MM.1S (cell line): Measurements from ENCODE around the gene DCTN4.

ENCODE experiments used
- DNase-seq: peaks from one replicate; pipeline ENCODE4 v3.0.0-alpha.2; 2015
- H2AFZ ChIP-seq: fragments of 300-600 bp; sonication (generic); 2 replicates; pipeline ENCODE4 v1.6.0; 2016; ENCODE audit warnings: antibody characterized with exemption, low read length
- H3F3A ChIP-seq: fragments of 300-600 bp; sonication (generic); 2 replicates; pipeline ENCODE4 v1.6.1; 2016; ENCODE audit warnings: mild to moderate bottlenecking, antibody characterized with exemption, low read length, moderate library complexity, mixed read lengths; ENCODE audit not compliant: insufficient read depth
- H3K27ac ChIP-seq: fragments of 300-600 bp; sonication (generic); 2 replicates; pipeline ENCODE4 v1.5.1; 2016; ENCODE audit warnings: mild to moderate bottlenecking, low read length
- H3K27me3 ChIP-seq: fragments of 300-600 bp; sonication (generic); replicated peaks from 2 replicates; pipeline ENCODE4 v1.6.0; 2016; ENCODE audit warnings: low read length; ENCODE audit not compliant: insufficient read depth
- H3K36me3 ChIP-seq: fragments of 300-600 bp; sonication (generic); replicated peaks from 2 replicates; pipeline ENCODE4 v1.6.1; 2016; ENCODE audit warnings: mild to moderate bottlenecking, low read length, mixed read lengths; ENCODE audit not compliant: insufficient read depth
- H3K4me1 ChIP-seq: fragments of 300-600 bp; sonication (generic); 2 replicates; pipeline ENCODE4 v1.6.1; 2016; ENCODE audit warnings: low read length, mixed read lengths
- H3K4me2 ChIP-seq: fragments of 300-600 bp; sonication (generic); 2 replicates; pipeline ENCODE4 v1.6.0; 2016; ENCODE audit warnings: low read depth, low read length
- H3K4me3 ChIP-seq: fragments of 300-600 bp; sonication (generic); 2 replicates; pipeline ENCODE4 v1.5.1; 2016; ENCODE audit warnings: low read length, mixed read lengths
- H3K79me2 ChIP-seq: fragments of 300-600 bp; sonication (generic); 2 replicates; pipeline ENCODE4 v1.6.1; 2016; ENCODE audit warnings: mixed run types, low read length, mixed read lengths
- H3K9ac ChIP-seq: fragments of 300-600 bp; sonication (generic); 2 replicates; pipeline ENCODE4 v1.6.1; 2016; ENCODE audit warnings: low read length, mixed read lengths
- H3K9me2 ChIP-seq: fragments of 300-600 bp; sonication (generic); replicated peaks from 2 replicates; pipeline ENCODE4 v1.6.1; 2016; ENCODE audit warnings: mild to moderate bottlenecking, low read length, mixed read lengths; ENCODE audit not compliant: insufficient read depth
- H3K9me3 ChIP-seq: fragments of 300-600 bp; sonication (generic); replicated peaks from 2 replicates; pipeline ENCODE4 v1.6.1; 2016; ENCODE audit warnings: mild to moderate bottlenecking, low read length, mixed read lengths; ENCODE audit not compliant: insufficient read depth
- H4K20me1 ChIP-seq: fragments of 300-600 bp; sonication (generic); 2 replicates; pipeline ENCODE4 v1.6.1; 2016; ENCODE audit warnings: mild to moderate bottlenecking, low read length, moderate library complexity, mixed read lengths; ENCODE audit not compliant: insufficient read depth
- CTCF ChIP-seq: fragments of 300-600 bp; sonication (generic); IDR thresholded peaks from 2 replicates; pipeline ENCODE4 v1.5.1; 2016; ENCODE audit warnings: antibody characterized with exemption, low read length, mixed read lengths
- EZH2 ChIP-seq: fragments of 300-600 bp; sonication (generic); optimal IDR thresholded peaks from 2 replicates; pipeline ENCODE3; 2017; ENCODE audit warnings: low read depth, mild to moderate bottlenecking, antibody characterized with exemption, low read length, mixed read lengths
- EZH2phosphoT487 ChIP-seq: fragments of 300-600 bp; sonication (generic); IDR thresholded peaks from 2 replicates; pipeline ENCODE4 v1.6.1; 2018; ENCODE audit warnings: antibody characterized with exemption, low read length

DCTN4 gene

DNA sequence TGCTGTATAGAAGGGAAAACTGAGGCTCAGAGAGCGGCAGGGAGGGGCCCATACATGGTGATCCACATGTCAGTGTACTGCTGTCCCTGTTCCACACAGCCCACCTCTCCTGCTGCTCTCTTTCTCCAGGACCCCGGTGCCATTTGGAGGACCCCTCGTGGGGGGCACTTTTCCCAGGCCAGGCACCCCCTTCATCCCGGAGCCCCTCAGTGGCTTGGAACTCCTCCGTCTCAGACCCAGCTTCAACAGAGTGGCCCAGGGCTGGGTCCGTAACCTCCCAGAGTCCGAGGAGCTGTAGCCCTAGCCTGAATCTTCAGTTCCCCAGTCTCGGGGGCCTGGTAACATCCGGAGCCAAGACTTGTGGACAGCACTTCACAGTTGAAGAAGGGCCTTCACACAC lies 82.2 kb downstream of the DCTN4 start:
- H3K4me1 ChIP-seq: no peaks in the 10 kb centered on the region
- H3F3A ChIP-seq: no peaks in the 10 kb centered on the region
- H4K20me1 ChIP-seq: no peaks in the 10 kb centered on the region
- TF ChIP-seq CTCF: no peak
- no peak for TF ChIP-seq EZH2phosphoT487
- no peak for TF ChIP-seq EZH2
- no peak for DNase-seq
- H3K27ac ChIP-seq: no peak overlapping the region
- H2AFZ ChIP-seq: no peak overlapping the region
- H3K9me2 ChIP-seq: no peaks in the 10 kb centered on the region
- no peaks in the 10 kb centered on the region for H3K79me2 ChIP-seq
- H3K9me3 ChIP-seq: no peaks in the 10 kb centered on the region
- H3K27me3 ChIP-seq: no peaks in the 10 kb centered on the region
- no peak overlapping the region for H3K9ac ChIP-seq
- no peaks in the 10 kb centered on the region for H3K36me3 ChIP-seq
- H3K4me2 ChIP-seq: no peak overlapping the region
- H3K4me3 ChIP-seq: no peak overlapping the region

- no peak for TF ChIP-seq EZH2
- no peak for TF ChIP-seq CTCF
- TF ChIP-seq EZH2phosphoT487: no peak
- Histone ChIP-seq H3K27me3 (peaks cover 10% of the 10 kb centered on the region; the same call in 1 of the 2 replicates), H3K4me3 (no peak overlapping the region), H3K79me2 (no peaks in the 10 kb centered on the region), H2AFZ (no peak overlapping the region), H4K20me1 (no peaks in the 10 kb centered on the region), H3K4me2 (no peak overlapping the region), H3K9ac (no peak overlapping the region), H3F3A (no peaks in the 10 kb centered on the region), H3K27ac (no peak overlapping the region), H3K36me3 (no peaks in the 10 kb centered on the region), H3K9me2 (no peaks in the 10 kb centered on the region), H3K9me3 (no peaks in the 10 kb centered on the region), H3K4me1 (no peaks in the 10 kb centered on the region)
- no peak for DNase-seq
These were observed 83.7 kb downstream of the DCTN4 start for GRCh38 chr5:150675069-150675468.

GRCh38 chr5:150674341-150674821 lies 84.4 kb downstream of the DCTN4 start:
- Histone ChIP-seq H3K9me2 (no peaks in the 10 kb centered on the region), H2AFZ (no peak overlapping the region), H3K9me3 (no peaks in the 10 kb centered on the region), H3F3A (no peaks in the 10 kb centered on the region), H3K4me2 (no peak overlapping the region), H3K79me2 (no peaks in the 10 kb centered on the region), H3K9ac (no peak overlapping the region), H3K27me3 (peaks cover 10% of the 10 kb centered on the region; the same call in 1 of the 2 replicates), H3K4me3 (no peak overlapping the region), H3K4me1 (no peaks in the 10 kb centered on the region), H4K20me1 (no peaks in the 10 kb centered on the region), H3K27ac (no peak overlapping the region), H3K36me3 (no peaks in the 10 kb centered on the region)
- TF ChIP-seq CTCF (no peak), EZH2phosphoT487 (no peak)
- no peak for DNase-seq
